Osteocyte (in vitro differentiated cells): ENCODE results near the gene KSR2. TPM values are rescaled to one million over a fixed set of nuclear protein-coding genes. Genes with fewer than 3 reads are reported as not detected.
"Not testable (repeated sequence)": the region's sequence is repeated elsewhere in the genome, so short reads cannot be mapped to it uniquely, and the experiment has no call there.

Source experiments
- DNase-seq: peaks from one replicate; pipeline ENCODE4 v3.0.0; 2021; ENCODE audit warnings: mixed read lengths; ENCODE audit not compliant: unreplicated experiment; ENCODE audit errors: extremely low spot score
- H3K27ac Mint-ChIP-seq: one replicate; pipeline ENCODE4 v1.8.0; 2021; ENCODE audit warnings: mild to moderate bottlenecking, mixed read lengths; ENCODE audit not compliant: unreplicated experiment
- H3K27me3 Mint-ChIP-seq: one replicate; pipeline ENCODE4 v1.8.0; 2021; ENCODE audit warnings: mixed read lengths; ENCODE audit not compliant: unreplicated experiment
- H3K36me3 Mint-ChIP-seq: one replicate; pipeline ENCODE4 v1.8.0; 2021; ENCODE audit warnings: mixed read lengths; ENCODE audit not compliant: unreplicated experiment
- H3K4me1 Mint-ChIP-seq: one replicate; pipeline ENCODE4 v1.8.0; 2021; ENCODE audit warnings: mixed read lengths; ENCODE audit not compliant: unreplicated experiment
- H3K4me3 Mint-ChIP-seq: one replicate; pipeline ENCODE4 v1.8.0; 2021; ENCODE audit warnings: mild to moderate bottlenecking, moderate library complexity, mixed read lengths; ENCODE audit not compliant: unreplicated experiment
- H3K9me3 Mint-ChIP-seq: one replicate; pipeline ENCODE4 v1.8.0; 2021; ENCODE audit warnings: mixed read lengths; ENCODE audit not compliant: unreplicated experiment
- CTCF ChIP-seq: fragments of 200-600 bp; sonication (generic); IDR thresholded peaks from 2 replicates; pipeline ENCODE4 v1.5.0; 2021; ENCODE audit warnings: antibody characterized with exemption, mild to moderate bottlenecking, moderate library complexity
- total RNA-seq: library from RNA; stranded (reverse); gene quantifications from 2 replicates; pipeline ENCODE4 v1.2.1, GENCODE V29; 2021

The KSR2 gene
- total RNA-seq, 1 donor from 2014 or later = not detected

GRCh38 chr12:117876436-117876816, 92.4 kb downstream of the KSR2 start:
- Mint-ChIP-seq H3K27me3 (peaks cover 19% of the 10 kb centered on the region), H3K4me3 (no peak overlapping the region), H3K4me1 (peaks cover 7% of the 10 kb centered on the region), H3K27ac (no peak overlapping the region), H3K36me3 (no peaks in the 10 kb centered on the region), H3K9me3 (no peaks in the 10 kb centered on the region)
- DNase-seq = no peak
- no peak for TF ChIP-seq CTCF

DNA sequence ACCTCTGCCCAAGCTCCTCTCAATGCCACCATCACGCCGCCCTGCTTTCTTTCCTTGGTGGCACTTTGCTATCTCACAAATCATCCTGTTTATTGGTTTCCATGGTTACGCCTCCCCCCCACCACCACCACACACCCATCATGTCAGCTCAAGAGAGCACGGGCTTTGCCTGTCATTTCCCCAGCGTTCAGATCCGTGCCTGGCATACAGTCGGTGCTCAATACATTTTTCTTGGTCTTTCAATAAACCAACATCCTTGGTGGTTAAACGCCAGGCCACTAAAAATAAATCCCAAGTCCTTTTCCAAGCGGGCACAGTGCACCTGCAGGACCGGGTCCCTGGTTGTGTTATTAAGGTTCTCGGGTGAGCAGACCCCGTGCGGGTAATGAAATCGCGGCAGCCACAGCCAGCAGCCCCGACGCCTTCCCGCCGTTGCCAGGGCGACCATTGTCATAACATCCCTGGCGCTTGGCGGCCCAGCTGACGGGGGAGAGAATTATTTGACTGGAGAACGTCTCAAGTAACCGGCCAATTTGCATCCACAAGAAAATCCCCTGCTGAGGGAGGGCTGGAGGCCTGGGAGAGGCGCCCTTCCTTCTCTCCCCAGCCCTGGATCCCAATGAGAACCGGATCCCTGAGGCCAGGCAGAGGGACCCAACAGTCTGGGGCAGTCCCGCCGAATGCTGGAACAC, 92.9 kb downstream of the KSR2 start:
- TF ChIP-seq CTCF = no peak
- DNase-seq = no peak
- H3K36me3 Mint-ChIP-seq = no peaks in the 10 kb centered on the region
- no peak overlapping the region for H3K27ac Mint-ChIP-seq
- no peaks in the 10 kb centered on the region for H3K9me3 Mint-ChIP-seq
- no peak overlapping the region for H3K4me3 Mint-ChIP-seq
- H3K27me3 Mint-ChIP-seq = peaks cover 19% of the 10 kb centered on the region
- H3K4me1 Mint-ChIP-seq = peaks cover 7% of the 10 kb centered on the region

DNA sequence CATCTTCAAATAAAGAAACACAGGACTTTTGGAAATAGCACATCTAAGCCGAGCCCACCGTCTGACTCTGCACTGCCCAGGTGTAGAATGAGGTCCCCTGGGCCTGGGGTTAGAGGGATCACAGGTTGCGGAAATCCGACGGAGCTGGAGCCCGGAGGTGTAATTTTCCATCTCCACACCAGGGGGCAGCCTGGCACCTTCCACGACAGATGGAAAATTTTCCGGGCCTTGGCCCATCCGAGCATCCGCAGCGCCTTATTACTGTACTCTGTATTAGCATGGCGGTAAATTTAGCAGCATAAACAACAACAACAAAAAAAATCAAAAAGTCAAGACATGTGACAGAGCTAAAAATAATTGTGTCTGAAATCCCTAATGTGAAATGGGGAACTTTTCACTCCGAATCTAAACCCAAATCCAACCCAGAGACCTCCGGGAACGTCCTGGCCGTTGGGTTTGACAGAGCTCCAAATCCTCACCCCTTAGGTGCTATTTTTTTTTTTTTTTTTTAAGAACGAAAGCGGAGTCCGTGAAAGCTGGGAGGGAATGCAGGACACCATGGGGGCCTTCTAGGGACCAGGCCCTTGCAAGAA, 93.9 kb downstream of the KSR2 start:
- H3K27me3 Mint-ChIP-seq = peaks cover 19% of the 10 kb centered on the region
- H3K4me3 Mint-ChIP-seq = no peak overlapping the region
- peaks cover 7% of the 10 kb centered on the region for H3K4me1 Mint-ChIP-seq
- peak; percentile 88 for DNase-seq
- TF ChIP-seq CTCF = peak; percentile 89
- no peaks in the 10 kb centered on the region for H3K9me3 Mint-ChIP-seq
- no peak overlapping the region for H3K27ac Mint-ChIP-seq
- H3K36me3 Mint-ChIP-seq = no peaks in the 10 kb centered on the region

- H3K27me3 Mint-ChIP-seq = peaks cover 19% of the 10 kb centered on the region
- not testable (repeated sequence) for H3K4me3 Mint-ChIP-seq, H3K36me3 Mint-ChIP-seq, DNase-seq, H3K27ac Mint-ChIP-seq, H3K9me3 Mint-ChIP-seq, H3K4me1 Mint-ChIP-seq
Observed at GRCh38 chr12:117874198-117874597, 94.6 kb downstream of the KSR2 start.

DNA sequence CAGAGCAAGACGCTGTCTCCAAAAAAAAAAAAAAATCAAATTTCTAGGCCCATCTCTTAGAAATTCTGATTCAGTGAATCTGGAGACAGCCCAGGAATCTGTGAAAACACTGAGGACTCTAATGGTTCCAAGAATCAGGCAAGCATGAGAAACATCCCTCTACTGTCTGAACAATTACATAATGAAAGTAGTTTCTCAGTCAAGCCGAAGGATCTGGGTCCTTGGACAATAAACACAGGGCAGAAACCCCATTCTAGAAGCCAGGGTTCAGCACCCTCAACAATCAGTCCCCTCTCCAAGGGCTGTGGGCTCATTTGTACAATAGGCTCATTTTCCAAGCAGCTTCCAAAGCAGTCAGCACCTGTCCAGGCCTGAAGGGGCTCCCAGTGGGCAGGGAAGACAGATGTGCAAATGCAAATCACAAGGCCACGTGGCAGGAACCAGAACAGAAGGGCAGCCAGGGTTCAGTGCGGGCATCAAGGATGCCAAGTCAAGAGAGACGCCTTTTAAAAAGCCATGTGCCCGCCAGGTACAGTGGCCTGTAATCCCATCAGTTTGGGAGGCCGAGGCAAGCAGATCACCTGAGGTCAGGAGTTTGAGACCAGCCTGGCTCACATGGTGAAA, 96.1 kb downstream of the KSR2 start:
- DNase-seq = no peak
- H3K4me1 Mint-ChIP-seq = peaks cover 7% of the 10 kb centered on the region
- no peak overlapping the region for H3K27ac Mint-ChIP-seq
- H3K4me3 Mint-ChIP-seq = no peak overlapping the region
- peaks cover 7% of the 10 kb centered on the region for H3K27me3 Mint-ChIP-seq
- no peaks in the 10 kb centered on the region for H3K9me3 Mint-ChIP-seq
- no peak for TF ChIP-seq CTCF
- no peaks in the 10 kb centered on the region for H3K36me3 Mint-ChIP-seq
